Caco-2 (cell line): ENCODE data around the gene ZNF333. TPM values are rescaled to one million over a fixed set of nuclear protein-coding genes. Genes with fewer than 3 reads are reported as not detected.

Experiments used
- BruUV-seq: library from RNA; stranded (reverse); fragments of 400-500 nt; replicated peaks from 2 replicates; lab custom pipeline; 2021; lab: Mats Ljungman, UMichigan
- CTCF ChIA-PET: fragments of 300-600 bp; sonication (Branson Sonifier 250); formaldehyde crosslinking; loops from one replicate; lab custom pipeline; 2022; ENCODE audit warnings: antibody characterized with exemption; lab: Charles Lee
- POLR2A ChIA-PET: fragments of 300-600 bp; sonication (Branson Sonifier 250); formaldehyde crosslinking; loops from one replicate; lab custom pipeline; 2022; ENCODE audit warnings: antibody characterized with exemption; lab: Charles Lee
- DNase-seq, 2 experiments: peaks; one replicate each; pipeline versions ENCODE4 v3.0.0 to v3.0.0-alpha.2; 2020 to 2022
- H3K27me3 ChIP-seq: replicated peaks from 2 replicates; pipeline ENCODE4 v1.6.0; 2011; ENCODE audit warnings: low read length; ENCODE audit not compliant: control insufficient read depth, insufficient read depth
- H3K36me3 ChIP-seq: 2 replicates; pipeline ENCODE4 v1.5.1; 2011; ENCODE audit warnings: low read length; ENCODE audit not compliant: control insufficient read depth, insufficient read depth
- H3K4me1 ChIP-seq: fragments of 250-450 bp; sonication (Bioruptor Pico); 2 replicates; pipeline ENCODE4 v1.5.1; 2020; ENCODE audit warnings: mild to moderate bottlenecking
- H3K4me3 ChIP-seq: 2 replicates; pipeline ENCODE4 v1.5.1; 2011; ENCODE audit warnings: low read depth, mild to moderate bottlenecking, control low read depth, low read length
- H3K9me3 ChIP-seq: fragments of 250-450 bp; sonication (Bioruptor Pico); 2 replicates; pipeline ENCODE4 v1.5.1; 2020; ENCODE audit warnings: mild to moderate bottlenecking, moderate library complexity
- H3K27ac Mint-ChIP-seq: one replicate; pipeline ENCODE4 v1.8.0; 2022; ENCODE audit warnings: mixed read lengths; ENCODE audit not compliant: unreplicated experiment
- H3K27me3 Mint-ChIP-seq: one replicate; pipeline ENCODE4 v1.8.0; 2022; ENCODE audit warnings: mixed read lengths; ENCODE audit not compliant: insufficient read depth, unreplicated experiment
- H3K36me3 Mint-ChIP-seq: one replicate; pipeline ENCODE4 v1.8.0; 2022; ENCODE audit warnings: mild to moderate bottlenecking, mixed read lengths; ENCODE audit not compliant: insufficient read depth, unreplicated experiment
- H3K4me1 Mint-ChIP-seq: one replicate; pipeline ENCODE4 v1.8.0; 2022; ENCODE audit warnings: low read depth, mixed read lengths; ENCODE audit not compliant: unreplicated experiment
- H3K4me3 Mint-ChIP-seq: one replicate; pipeline ENCODE4 v1.8.0; 2022; ENCODE audit warnings: mild to moderate bottlenecking, moderate library complexity, mixed read lengths; ENCODE audit not compliant: unreplicated experiment
- H3K9me3 Mint-ChIP-seq: one replicate; pipeline ENCODE4 v1.8.0; 2022; ENCODE audit warnings: mixed read lengths; ENCODE audit not compliant: unreplicated experiment
- intact Hi-C: fragments of 100-400 bp; cut with micrococcal nuclease; formaldehyde crosslinking; loops from one replicate; pipeline ENCODE4 v1.10.0; 2022; ENCODE audit not compliant: unreplicated experiment
- total RNA-seq: library from RNA; stranded (reverse); gene quantifications from 2 replicates; pipeline ENCODE4 v1.2.3, GENCODE V29; 2022
- TF ChIP-seq, protein P1 (sequence below), 2 experiments: fragments of 200-600 bp in 1 of 2; IDR thresholded peaks; 1 replicate in 1 of 2; 2 replicates in 1 of 2; pipeline versions ENCODE4 v1.5.1 to v1.8.0; 2011 to 2022; ENCODE audit warnings: antibody characterized with exemption in 1 of 2, control low read depth in 1 of 2, inconsistent platforms in 1 of 2, low read depth in 1 of 2, low read length in 1 of 2, mild to moderate bottlenecking in 1 of 2, moderate library complexity in 1 of 2; ENCODE audit not compliant: insufficient read depth in 1 of 2, severe bottlenecking in 1 of 2, unreplicated experiment in 1 of 2

ZNF333 gene
- total RNA-seq, 1 experiment from 2014 or later: 5.3 TPM

DNA sequence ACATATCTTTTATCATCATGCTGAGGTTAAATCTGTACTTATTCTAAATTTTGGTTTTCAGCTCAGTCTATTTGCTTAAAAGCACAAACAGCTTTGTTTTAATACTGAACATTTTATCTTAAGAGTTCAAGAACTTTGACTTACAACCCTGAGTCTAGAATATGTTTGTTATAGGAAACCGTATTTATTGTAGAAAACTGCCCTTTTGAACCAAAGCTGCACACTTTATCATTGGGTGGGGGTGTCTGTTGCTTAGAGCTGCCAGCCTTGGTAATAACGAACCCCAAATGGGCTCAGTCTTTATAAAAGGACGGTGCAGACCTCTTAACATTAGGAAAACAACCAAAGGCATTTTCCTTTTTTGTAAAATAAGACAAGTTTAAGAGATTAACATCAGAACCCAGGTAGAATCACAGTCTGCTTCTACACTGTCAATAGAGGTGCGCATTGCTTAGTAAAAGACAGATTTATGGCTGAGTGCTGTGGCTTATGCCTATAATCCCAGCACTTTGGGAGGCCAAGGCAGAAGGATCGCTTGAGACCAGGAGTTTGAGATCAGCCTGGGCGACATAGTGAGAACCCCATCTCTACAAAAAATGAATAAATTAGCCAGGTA, 29.9 kb upstream of the ZNF333 start:
- Mint-ChIP-seq H3K27ac (no peak overlapping the region), H3K4me1 (no peaks in the 10 kb centered on the region), H3K27me3 (peaks cover 4% of the 10 kb centered on the region), H3K36me3 (no peaks in the 10 kb centered on the region), H3K4me3 (no peak overlapping the region), H3K9me3 (no peaks in the 10 kb centered on the region)
- no peak for DNase-seq
- Histone ChIP-seq H3K27me3 (no peaks in the 10 kb centered on the region), H3K9me3 (no peaks in the 10 kb centered on the region), H3K36me3 (no peaks in the 10 kb centered on the region), H3K4me3 (no peak overlapping the region), H3K4me1 (no peaks in the 10 kb centered on the region)
- intact Hi-C loops: no loop called here
- CTCF ChIA-PET: interaction anchor here (0.6 kb wide), 1 partner anchor 10 kb away, joined by 4 read pairs; no protein-coding TSS in a partner anchor
- POLR2A ChIA-PET: interaction anchor here (0.6 kb wide), 1 partner anchor 174 kb away, joined by 3 read pairs; no protein-coding TSS in a partner anchor
- TF ChIP-seq, protein P1, sequence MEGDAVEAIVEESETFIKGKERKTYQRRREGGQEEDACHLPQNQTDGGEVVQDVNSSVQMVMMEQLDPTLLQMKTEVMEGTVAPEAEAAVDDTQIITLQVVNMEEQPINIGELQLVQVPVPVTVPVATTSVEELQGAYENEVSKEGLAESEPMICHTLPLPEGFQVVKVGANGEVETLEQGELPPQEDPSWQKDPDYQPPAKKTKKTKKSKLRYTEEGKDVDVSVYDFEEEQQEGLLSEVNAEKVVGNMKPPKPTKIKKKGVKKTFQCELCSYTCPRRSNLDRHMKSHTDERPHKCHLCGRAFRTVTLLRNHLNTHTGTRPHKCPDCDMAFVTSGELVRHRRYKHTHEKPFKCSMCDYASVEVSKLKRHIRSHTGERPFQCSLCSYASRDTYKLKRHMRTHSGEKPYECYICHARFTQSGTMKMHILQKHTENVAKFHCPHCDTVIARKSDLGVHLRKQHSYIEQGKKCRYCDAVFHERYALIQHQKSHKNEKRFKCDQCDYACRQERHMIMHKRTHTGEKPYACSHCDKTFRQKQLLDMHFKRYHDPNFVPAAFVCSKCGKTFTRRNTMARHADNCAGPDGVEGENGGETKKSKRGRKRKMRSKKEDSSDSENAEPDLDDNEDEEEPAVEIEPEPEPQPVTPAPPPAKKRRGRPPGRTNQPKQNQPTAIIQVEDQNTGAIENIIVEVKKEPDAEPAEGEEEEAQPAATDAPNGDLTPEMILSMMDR (IDR thresholded peaks at IDR 0.05; ENCODE audit: insufficient read depth in 1 of 2, low read depth in 1 of 2, low read length in 1 of 2, severe bottlenecking in 1 of 2, unreplicated experiment in 1 of 2): no peak
- BruUV-seq: no TSS peak

DNA sequence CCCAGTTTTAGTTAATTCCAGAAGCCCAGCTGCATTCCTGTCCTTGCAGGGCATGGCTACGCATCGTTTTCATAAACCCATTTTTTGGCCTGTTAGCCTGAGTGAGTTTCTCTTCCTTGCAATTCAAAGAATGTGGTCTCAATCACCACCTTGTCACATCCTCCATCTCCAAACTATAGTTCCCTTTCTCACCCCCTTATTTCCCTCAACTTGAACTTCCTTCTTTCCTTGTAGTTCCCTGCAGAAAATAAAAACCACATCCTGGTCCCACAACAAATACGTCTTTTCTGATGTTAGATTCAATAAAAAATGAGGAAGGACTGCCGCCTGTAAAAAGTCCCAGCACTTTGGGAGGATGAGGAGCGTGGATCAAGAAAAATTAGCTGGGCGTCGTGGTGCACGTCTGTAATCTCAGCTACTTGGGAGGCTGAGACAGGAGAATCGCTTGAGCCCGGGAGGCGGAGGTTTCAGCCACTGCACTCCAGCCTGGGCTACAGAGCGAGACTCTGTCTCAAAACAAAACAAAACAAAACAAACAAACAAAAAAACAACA, 28.4 kb upstream of the ZNF333 start:
- BruUV-seq: no TSS peak

DNA sequence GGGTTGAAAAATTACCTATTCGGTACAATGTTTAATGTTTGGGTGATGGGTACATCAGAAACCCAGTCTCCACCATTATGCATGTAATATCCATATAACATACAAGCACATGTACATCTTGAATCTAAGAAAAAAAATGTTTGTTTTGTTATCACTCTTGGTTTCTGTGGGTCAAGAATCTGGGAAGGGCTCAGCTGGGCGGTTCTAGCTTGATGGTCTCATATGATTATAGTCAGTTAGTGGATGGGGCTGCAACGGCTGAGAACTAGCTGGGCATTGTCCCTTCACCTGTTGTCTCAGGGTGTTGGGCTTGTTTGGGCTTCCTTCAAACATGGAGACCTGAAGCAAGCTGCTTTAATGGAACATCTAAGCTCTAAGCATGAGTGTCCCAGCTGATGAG, 19.9 kb upstream of the ZNF333 start:
- Histone ChIP-seq H3K36me3 (no peaks in the 10 kb centered on the region), H3K9me3 (no peaks in the 10 kb centered on the region), H3K4me3 (no peak overlapping the region), H3K27me3 (no peaks in the 10 kb centered on the region; the same call in 1 of the 2 replicates), H3K4me1 (no peaks in the 10 kb centered on the region)
- no TSS peak for BruUV-seq
- TF ChIP-seq, protein P1 (IDR thresholded peaks at IDR 0.05; ENCODE audit: insufficient read depth in 1 of 2, low read depth in 1 of 2, low read length in 1 of 2, severe bottlenecking in 1 of 2, unreplicated experiment in 1 of 2): no peak
- DNase-seq: no peak
- CTCF ChIA-PET: interaction anchor here (0.6 kb wide), 1 partner anchor 11 kb away, joined by 4 read pairs; no protein-coding TSS in a partner anchor
- intact Hi-C loops: no loop called here
- POLR2A ChIA-PET: no interaction called here
- Mint-ChIP-seq H3K9me3 (no peaks in the 10 kb centered on the region), H3K4me1 (no peaks in the 10 kb centered on the region), H3K27me3 (no peaks in the 10 kb centered on the region), H3K36me3 (no peaks in the 10 kb centered on the region), H3K27ac (no peak overlapping the region), H3K4me3 (no peak overlapping the region)

More for the DNA sequence above, 28.4 kb upstream of the ZNF333 start:
- POLR2A ChIA-PET: no interaction called here
- no peak for DNase-seq
- Histone ChIP-seq H3K36me3 (no peaks in the 10 kb centered on the region), H3K9me3 (no peaks in the 10 kb centered on the region), H3K27me3 (no peaks in the 10 kb centered on the region), H3K4me3 (no peak overlapping the region), H3K4me1 (no peaks in the 10 kb centered on the region)
- no peaks in the 10 kb centered on the region for H3K36me3 Mint-ChIP-seq
- H3K4me3 Mint-ChIP-seq: no peak overlapping the region
- H3K27ac Mint-ChIP-seq: no peak overlapping the region
- TF ChIP-seq, protein P1 (IDR thresholded peaks at IDR 0.05; ENCODE audit: insufficient read depth in 1 of 2, low read depth in 1 of 2, low read length in 1 of 2, severe bottlenecking in 1 of 2, unreplicated experiment in 1 of 2): no peak
- peaks cover 2% of the 10 kb centered on the region for H3K27me3 Mint-ChIP-seq
- CTCF ChIA-PET: no interaction called here
- no peaks in the 10 kb centered on the region for H3K9me3 Mint-ChIP-seq
- intact Hi-C loops: no loop called here
- H3K4me1 Mint-ChIP-seq: no peaks in the 10 kb centered on the region
